Measurements from ENCODE around the gene RPL4.

RPL4 gene

DNA sequence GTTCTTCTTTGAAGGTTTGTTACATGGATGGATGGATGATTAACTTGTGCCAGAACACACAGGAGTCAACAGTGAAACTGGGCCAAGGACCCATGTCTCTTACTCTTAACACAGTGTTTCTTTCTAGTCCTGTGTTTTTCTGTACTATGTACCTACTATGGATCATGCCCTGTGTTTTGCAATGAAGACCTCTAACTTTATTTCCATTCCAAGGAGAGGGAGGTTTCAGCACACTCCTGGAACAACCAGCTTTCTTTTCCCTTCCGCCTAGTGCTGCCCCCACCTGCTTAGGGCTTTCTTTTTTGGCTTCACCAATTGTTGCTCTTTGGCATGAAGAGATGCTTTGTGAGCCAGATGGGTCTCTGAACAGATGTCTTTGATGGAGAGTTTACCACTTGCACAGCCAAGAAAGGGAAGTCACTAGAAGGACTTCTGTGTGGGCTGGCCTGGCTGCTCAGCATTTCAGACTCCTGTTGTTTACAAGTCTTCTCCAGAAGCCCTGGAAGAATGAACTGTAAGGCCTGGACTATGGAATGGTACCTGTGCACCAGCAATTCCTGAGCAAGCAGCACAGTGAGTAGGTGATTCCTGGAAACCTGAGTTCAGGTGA lies 51.6 kb downstream of the RPL4 start:
- peaks cover 2% of the 10 kb centered on the region for H3K9me3 Mint-ChIP-seq
- H3K27me3 Mint-ChIP-seq (ENCODE audit: low read depth) = no peaks in the 10 kb centered on the region
- no peak overlapping the region for H3K4me3 Mint-ChIP-seq
- peaks cover 13% of the 10 kb centered on the region for H3K4me1 Mint-ChIP-seq
- peaks cover 22% of the 10 kb centered on the region for H3K36me3 Mint-ChIP-seq (ENCODE audit: low read depth)
- H3K27ac Mint-ChIP-seq = peak overlapping the region in 1 of 3 experiments; percentile 42
- no peak for TF ChIP-seq CTCF (IDR thresholded peaks at IDR 0.05; ENCODE audit: unreplicated experiment in 3 of 3)

GRCh38 chr15:66452420-66452819 lies 52.2 kb downstream of the RPL4 start:
- Mint-ChIP-seq H3K4me3 (no peak overlapping the region), H3K27me3 (ENCODE audit: low read depth) (no peaks in the 10 kb centered on the region), H3K36me3 (ENCODE audit: low read depth) (peaks cover 28% of the 10 kb centered on the region), H3K9me3 (peaks cover 3% of the 10 kb centered on the region), H3K4me1 (peaks cover 13% of the 10 kb centered on the region), H3K27ac (peak overlapping the region in 1 of 3 experiments; percentile 39)
- TF ChIP-seq CTCF (IDR thresholded peaks at IDR 0.05; ENCODE audit: unreplicated experiment in 3 of 3) = no peak

Data from nephron (organoid).